GM21529 (cell line): ENCODE data around the gene ZNF561.
A peak's percentile ranks its signal among the peaks of the same experiment; 100 is the strongest.
"Not testable (repeated sequence)": the region's sequence is repeated elsewhere in the genome, so short reads cannot be mapped to it uniquely, and the experiment has no call there.

ENCODE experiments used
- ATAC-seq: cut with Tn5 transposase; IDR thresholded peaks from one replicate; pipeline ENCODE4 v1.9.1; 2021; ENCODE audit not compliant: unreplicated experiment

ZNF561 gene

GRCh38 chr19:9621156-9622037, at the start of gene ZNF561:
ZNF561 (minus strand) TSS chr19:9621232; CDS start chr19:9619456, 1,776 bp downstream.
- ATAC-seq = peak; percentile 70

GRCh38 chr19:9668544-9668943, 47.5 kb upstream of the ZNF561 start:
- ATAC-seq = no peak

GRCh38 chr19:9667898-9668297, 46.9 kb upstream of the ZNF561 start:
- ATAC-seq = no peak

GRCh38 chr19:9658769-9659168, 37.7 kb upstream of the ZNF561 start:
- no peak for ATAC-seq

GRCh38 chr19:9653066-9653555, 32.1 kb upstream of the ZNF561 start:
- not testable (repeated sequence) for ATAC-seq

- not testable (repeated sequence) for ATAC-seq
Measured at GRCh38 chr19:9651464-9651863, 30.4 kb upstream of the ZNF561 start.

- ATAC-seq = no peak
Measured at GRCh38 chr19:9650345-9650744, 29.3 kb upstream of the ZNF561 start.

GRCh38 chr19:9645472-9645871, 24.4 kb upstream of the ZNF561 start:
- ATAC-seq = no peak

GRCh38 chr19:9644472-9644871, 23.4 kb upstream of the ZNF561 start:
- no peak for ATAC-seq

GRCh38 chr19:9641810-9642209, 20.8 kb upstream of the ZNF561 start:
- ATAC-seq = no peak

GRCh38 chr19:9640956-9641355, 19.9 kb upstream of the ZNF561 start:
- no peak for ATAC-seq

GRCh38 chr19:9636018-9636417, 15.0 kb upstream of the ZNF561 start:
- no peak for ATAC-seq

GRCh38 chr19:9627856-9628255, 6.8 kb upstream of the ZNF561 start:
- ATAC-seq = no peak

- ATAC-seq = no peak
Measured at GRCh38 chr19:9622531-9622930, 1.5 kb upstream of the ZNF561 start.

GRCh38 chr19:9620842-9621155, 233 bp downstream of the ZNF561 start:
- ATAC-seq = no peak

- ATAC-seq = no peak
Measured at GRCh38 chr19:9615844-9616243, 5.2 kb downstream of the ZNF561 start.

- ATAC-seq = no peak
Measured at GRCh38 chr19:9610484-9611113, 10.4 kb downstream of the ZNF561 start.

- no peak for ATAC-seq
Measured at GRCh38 chr19:9608912-9609311, 12.1 kb downstream of the ZNF561 start.

GRCh38 chr19:9597027-9597426, 24.0 kb downstream of the ZNF561 start:
- ATAC-seq = no peak

GRCh38 chr19:9586764-9587163, 34.3 kb downstream of the ZNF561 start:
- no peak for ATAC-seq

GRCh38 chr19:9584073-9584833, 36.8 kb downstream of the ZNF561 start, which contains the start of gene ZNF121:
ZNF121 (minus strand) TSS chr19:9584504; CDS start chr19:9568097, 16,407 bp downstream.
- peak; percentile 90 for ATAC-seq
